HCT116 (cell line): ENCODE data around the gene USH1G. TPM values are rescaled to one million over a fixed set of nuclear protein-coding genes. Genes with fewer than 3 reads are reported as not detected.

Experiments used
- ATAC-seq: fragments of 200-7000 bp; cut with Tn5 transposase; 2 replicates; pipeline ENCODE4 v1.9.1; 2020; ENCODE audit warnings: mild to moderate bottlenecking, moderate library complexity
- BruUV-seq: library from RNA; stranded (reverse); fragments of 400-500 nt; replicated peaks from 2 replicates; lab custom pipeline; 2021; lab: Mats Ljungman, UMichigan
- CTCF ChIA-PET: fragments of 300-600 bp; sonication (Branson Sonifier 250); formaldehyde crosslinking; loops from one replicate; lab custom pipeline; 2021; ENCODE audit warnings: antibody characterized with exemption; lab: Charles Lee
- POLR2A ChIA-PET: fragments of 300-600, 350-600 bp; sonication (Branson Sonifier 250); formaldehyde crosslinking; loops from one replicate; lab custom pipeline; 2021; ENCODE audit warnings: antibody characterized with exemption; lab: Charles Lee
- RAD21 ChIA-PET, 2 experiments: fragments of 300-600 bp; sonication (Branson Sonifier 250); formaldehyde crosslinking; loops; one replicate each; lab custom pipeline; 2023; ENCODE audit warnings: low total read pairs in 2 of 2; ENCODE audit not compliant: uncharacterized antibody in 2 of 2, unreplicated experiment in 2 of 2, low non-redundant PET in 1 of 2; lab: Charles Lee
- DNase-seq: peaks from one replicate; pipeline ENCODE4 v3.0.0-alpha.2; 2010; ENCODE audit warnings: low read depth, low spot score
- H2AFZ ChIP-seq: fragments of 200-600 bp; shearing (Covaris generic), sonication (generic); 2 replicates; pipeline ENCODE4 v1.6.1; 2017; ENCODE audit warnings: low read depth, mixed run types, mixed read lengths, antibody characterized with exemption, low read length; ENCODE audit not compliant: poor library complexity, severe bottlenecking
- H3K27ac ChIP-seq: 2 replicates; pipeline ENCODE4 v1.5.1; 2012; ENCODE audit warnings: low read depth, low read length
- H3K27me3 ChIP-seq: fragments of 200-600 bp; sonication (generic); 2 replicates; pipeline ENCODE4 v1.6.1; 2016; ENCODE audit warnings: mixed run types, low read length, mixed read lengths; ENCODE audit not compliant: insufficient read depth
- H3K36me3 ChIP-seq, 2 experiments: fragments of 200-500 bp in 1 of 2; fragments of 200-600 bp in 1 of 2; sonication (Bioruptor generic) in 1 of 2; sonication (generic) in 1 of 2; 2 replicates each; pipeline versions ENCODE4 v1.5.1 to v1.6.1; 2014 to 2016; ENCODE audit warnings: low read length in 2 of 2, inconsistent platforms in 1 of 2, mixed read lengths in 1 of 2, mixed run types in 1 of 2; ENCODE audit not compliant: insufficient read depth in 2 of 2, control insufficient read depth in 1 of 2
- H3K4me1 ChIP-seq, 2 experiments: fragments of 200-600 bp in 1 of 2; sonication (generic) in 1 of 2; 2 replicates each; pipeline versions ENCODE4 v1.5.1 to v1.6.1; 2012 to 2017; ENCODE audit warnings: low read length in 2 of 2, inconsistent platforms in 1 of 2, mild to moderate bottlenecking in 1 of 2, mixed read lengths in 1 of 2, mixed run types in 1 of 2, moderate library complexity in 1 of 2; ENCODE audit not compliant: insufficient read depth in 2 of 2, control insufficient read depth in 1 of 2
- H3K4me2 ChIP-seq: fragments of 200-600 bp; sonication (generic); 2 replicates; pipeline ENCODE4 v1.6.1; 2017; ENCODE audit warnings: mixed run types, low read length, mixed read lengths
- H3K4me3 ChIP-seq, 2 experiments: fragments of 200-600 bp in 1 of 2; sonication (generic) in 1 of 2; replicated peaks in 1 of 2; 2 replicates each; pipeline ENCODE4 v1.5.1; 2011 to 2016; ENCODE audit warnings: low read length in 2 of 2, control low read depth in 1 of 2, low read depth in 1 of 2, mild to moderate bottlenecking in 1 of 2, mixed read lengths in 1 of 2, mixed run types in 1 of 2
- H3K79me2 ChIP-seq: fragments of 200-600 bp; sonication (generic); 2 replicates; pipeline ENCODE4 v1.6.1; 2017; ENCODE audit warnings: mild to moderate bottlenecking, mixed run types, low read length, moderate library complexity, mixed read lengths; ENCODE audit not compliant: insufficient read depth
- H3K9ac ChIP-seq: fragments of 200-600 bp; sonication (generic); 2 replicates; pipeline ENCODE4 v1.6.1; 2016; ENCODE audit warnings: low read length, mixed read lengths
- H3K9me2 ChIP-seq: fragments of 200-600 bp; sonication (generic), shearing (Covaris generic); 2 replicates; pipeline ENCODE4 v1.6.1; 2017; ENCODE audit warnings: mixed run types, mild to moderate bottlenecking, moderate library complexity; ENCODE audit not compliant: insufficient read depth
- H3K9me3 ChIP-seq, 2 experiments: fragments of 200-500 bp in 1 of 2; fragments of 200-600 bp in 1 of 2; sonication (Bioruptor generic) in 1 of 2; sonication (generic) in 1 of 2; 2 replicates each; pipeline ENCODE4 v1.6.1; 2014 to 2017; ENCODE audit warnings: low read length in 2 of 2, mixed read lengths in 2 of 2, inconsistent platforms in 1 of 2, low read depth in 1 of 2, mild to moderate bottlenecking in 1 of 2, mixed run types in 1 of 2, moderate library complexity in 1 of 2; ENCODE audit not compliant: control insufficient read depth in 1 of 2, insufficient read depth in 1 of 2
- H4K20me1 ChIP-seq: fragments of 200-600 bp; sonication (generic), shearing (Covaris generic); 2 replicates; pipeline ENCODE4 v1.6.1; 2017; ENCODE audit warnings: mixed run types, mild to moderate bottlenecking, moderate library complexity; ENCODE audit not compliant: insufficient read depth
- CBX3 ChIP-seq: IDR thresholded peaks from 2 replicates; pipeline ENCODE4 v1.6.1; 2012; ENCODE audit warnings: low read depth
- CTCF ChIP-seq, 3 experiments: fragments of 200-600 bp in 1 of 3; sonication (generic) in 1 of 3; IDR thresholded peaks in 2 of 3; conservative IDR thresholded peaks in 1 of 3; 2 replicates each; pipeline ENCODE4 v1.5.1; 2012 to 2017; ENCODE audit warnings: low read depth in 2 of 3, low read length in 2 of 3, antibody characterized with exemption in 1 of 3, borderline replicate concordance in 1 of 3, control low read depth in 1 of 3, mild to moderate bottlenecking in 1 of 3, mixed read lengths in 1 of 3, mixed run types in 1 of 3, moderate library complexity in 1 of 3; ENCODE audit not compliant: insufficient read depth in 1 of 3
- EGR1 ChIP-seq: IDR thresholded peaks from 2 replicates; pipeline ENCODE4 v1.6.1; 2012; ENCODE audit warnings: low read depth
- FOSL1 ChIP-seq: IDR thresholded peaks from 2 replicates; pipeline ENCODE4 v1.6.1; 2012; ENCODE audit warnings: low read depth
- JUND ChIP-seq: IDR thresholded peaks from 2 replicates; pipeline ENCODE4 v1.6.1; 2012
- MAX ChIP-seq: IDR thresholded peaks from 2 replicates; pipeline ENCODE4 v1.6.1; 2012
- POLR2A ChIP-seq: IDR thresholded peaks from 2 replicates; pipeline ENCODE4 v1.7.0; 2011; ENCODE audit warnings: borderline replicate concordance; ENCODE audit not compliant: insufficient read depth, insufficient read length; ENCODE audit errors: extremely low read depth
- POLR2AphosphoS5 ChIP-seq: IDR thresholded peaks from 2 replicates; pipeline ENCODE4 v1.6.1; 2011; ENCODE audit warnings: mild to moderate bottlenecking, low read depth, low read length, moderate library complexity
- SIN3A ChIP-seq: IDR thresholded peaks from 2 replicates; pipeline ENCODE4 v1.6.1; 2012; ENCODE audit warnings: low read depth
- SRF ChIP-seq: IDR thresholded peaks from 2 replicates; pipeline ENCODE4 v1.6.1; 2012; ENCODE audit warnings: low read depth
- TCF7L2 ChIP-seq: IDR thresholded peaks from 2 replicates; pipeline ENCODE4 v1.7.0; 2011; ENCODE audit warnings: borderline replicate concordance, inconsistent platforms; ENCODE audit not compliant: insufficient read depth, insufficient read length; ENCODE audit errors: extremely low read depth
- YY1 ChIP-seq: IDR thresholded peaks from 2 replicates; pipeline ENCODE4 v1.6.1; 2011; ENCODE audit warnings: low read length, low read depth, moderate library complexity, mild to moderate bottlenecking; ENCODE audit not compliant: insufficient replicate concordance; ENCODE audit errors: extremely low read depth
- ZBTB33 ChIP-seq: IDR thresholded peaks from 2 replicates; pipeline ENCODE4 v1.6.1; 2011; ENCODE audit warnings: mild to moderate bottlenecking, low read length, moderate library complexity; ENCODE audit not compliant: insufficient replicate concordance; ENCODE audit errors: extremely low read depth
- ZFX ChIP-seq: fragments of 450-650 bp; IDR thresholded peaks from 2 replicates; pipeline ENCODE4 v1.6.1; 2017
- intact Hi-C: fragments of 100-400 bp; cut with micrococcal nuclease; formaldehyde crosslinking; loops from 2 replicates; pipeline ENCODE4 v1.10.0; 2022
- total RNA-seq: library from RNA; stranded (reverse); gene quantifications from one replicate; pipeline ENCODE4 v1.2.1, GENCODE V29; 2021; ENCODE audit not compliant: unreplicated experiment

The USH1G gene
- total RNA-seq, 1 experiment from 2014 or later: 3.1 TPM

GRCh38 chr17:74946641-74947040 is 23.6 kb upstream of the USH1G start:
- intact Hi-C loops: no loop called here
- H3K27ac ChIP-seq: no peak overlapping the region
- no peak overlapping the region for H2AFZ ChIP-seq
- no peaks in the 10 kb centered on the region for H4K20me1 ChIP-seq
- ChIA-PET POLR2A (interaction anchor here (1.0 kb wide), 1 partner anchor 33 kb away, joined by 3 read pairs; no protein-coding TSS in a partner anchor), CTCF (interaction anchor here (1.4 kb wide), 1 partner anchor 12 kb away, joined by 4 read pairs; no protein-coding TSS in a partner anchor), RAD21 (no interaction called here)
- ATAC-seq: no peak
- H3K9me2 ChIP-seq: no peaks in the 10 kb centered on the region
- DNase-seq: no peak
- H3K9ac ChIP-seq: no peak overlapping the region
- BruUV-seq: no TSS peak
- no peak overlapping the region for H3K4me2 ChIP-seq
- TF ChIP-seq TCF7L2 (no peak), FOSL1 (no peak), ZBTB33 (no peak), SIN3A (no peak), YY1 (no peak)
- H3K27me3 ChIP-seq: no peaks in the 10 kb centered on the region
- peaks cover 12 to 26% of the 10 kb centered on the region in 2 experiments for H3K4me1 ChIP-seq
- no peaks in the 10 kb centered on the region for H3K36me3 ChIP-seq
- H3K4me3 ChIP-seq: no peak overlapping the region
- H3K9me3 ChIP-seq: no peaks in the 10 kb centered on the region
- H3K79me2 ChIP-seq: no peaks in the 10 kb centered on the region

- no peaks in the 10 kb centered on the region for H3K9me3 ChIP-seq
- no peaks in the 10 kb centered on the region for H3K27me3 ChIP-seq
- no peak overlapping the region for H3K27ac ChIP-seq
- no peaks in the 10 kb centered on the region for H3K9me2 ChIP-seq
- H3K36me3 ChIP-seq: no peaks in the 10 kb centered on the region
- H2AFZ ChIP-seq: no peak overlapping the region
- CTCF ChIA-PET: interaction anchor here (0.7 to 1.7 kb wide), 4 partner anchors 13 to 73 kb away, joined by 3 to 4 read pairs (median 4); no protein-coding TSS in a partner anchor
- no peak overlapping the region for H3K4me3 ChIP-seq
- TF ChIP-seq CTCF (IDR thresholded peaks at IDR 0.05 in 2 of 3, conservative IDR thresholded peaks at IDR 0.05 in 1 of 3; ENCODE audit: borderline replicate concordance in 1 of 3, insufficient read depth in 1 of 3, low read depth in 2 of 3, low read length in 2 of 3) (no peak), YY1 (no peak), SIN3A (no peak), MAX (no peak), JUND (no peak), SRF (no peak), POLR2AphosphoS5 (no peak), EGR1 (no peak), CBX3 (no peak), POLR2A (no peak), ZFX (no peak)
- no peaks in the 10 kb centered on the region for H4K20me1 ChIP-seq
- no peak overlapping the region for H3K4me2 ChIP-seq
- intact Hi-C loops: no loop called here
- no peak overlapping the region for H3K9ac ChIP-seq
- no TSS peak for BruUV-seq
- H3K4me1 ChIP-seq: peaks cover 12 to 24% of the 10 kb centered on the region in 2 experiments
- no peak for DNase-seq
- ATAC-seq: no peak
- RAD21 ChIA-PET: no interaction called here
- POLR2A ChIA-PET: interaction anchor here (0.8 kb wide), 1 partner anchor 72 kb away, joined by 3 read pairs; the partner anchor contains the start of gene FDXR
- H3K79me2 ChIP-seq: no peaks in the 10 kb centered on the region
These were observed 22.5 kb upstream of the USH1G start for GRCh38 chr17:74945543-74945942.
